ENCODE data around the gene HNRNPA0.

- TF ChIP-seq POLR2AphosphoS5 (IDR thresholded peaks at IDR 0.05; ENCODE audit: low read depth, low read length) (no peak), POLR2A (IDR thresholded peaks at IDR 0.05; ENCODE audit: low read depth, low read length) (no peak), PAX5 (IDR thresholded peaks at IDR 0.05; ENCODE audit: insufficient read depth, low read length, severe bottlenecking) (no peak), TAF1 (IDR thresholded peaks at IDR 0.05; ENCODE audit: low read depth, low read length) (no peak), POU2F2 (IDR thresholded peaks at IDR 0.05; ENCODE audit: low read depth, low read length) (no peak)
Measured at GRCh38 chr5:137733006-137733405, 21.2 kb downstream of the HNRNPA0 start.
